Type B pancreatic cell (in vitro differentiated cells): ENCODE data around the gene ADARB2. TPM values are rescaled to one million over a fixed set of nuclear protein-coding genes. Genes with fewer than 3 reads are reported as not detected.
A peak's percentile ranks its signal among the peaks of the same experiment; 100 is the strongest.

Experiments used
- DNase-seq: peaks from one replicate; pipeline ENCODE4 v3.0.0; 2021; ENCODE audit warnings: mixed read lengths; ENCODE audit not compliant: unreplicated experiment; ENCODE audit errors: extremely low spot score
- H3K27ac Mint-ChIP-seq: 2 replicates; pipeline ENCODE4 v1.8.0; 2021; ENCODE audit warnings: mild to moderate bottlenecking, mixed read lengths
- H3K27me3 Mint-ChIP-seq: 2 replicates; pipeline ENCODE4 v1.8.0; 2021; ENCODE audit warnings: mixed read lengths
- H3K36me3 Mint-ChIP-seq: 2 replicates; pipeline ENCODE4 v1.8.0; 2021; ENCODE audit warnings: mixed read lengths
- H3K4me1 Mint-ChIP-seq: one replicate; pipeline ENCODE4 v1.8.0; 2021; ENCODE audit warnings: mixed read lengths; ENCODE audit not compliant: unreplicated experiment
- H3K4me3 Mint-ChIP-seq: 2 replicates; pipeline ENCODE4 v1.8.0; 2021; ENCODE audit warnings: mild to moderate bottlenecking, mixed read lengths
- H3K9me3 Mint-ChIP-seq: 2 replicates; pipeline ENCODE4 v1.8.0; 2021; ENCODE audit warnings: mixed read lengths
- total RNA-seq: library from RNA; stranded (reverse); gene quantifications from 2 replicates; pipeline ENCODE4 v1.2.1, GENCODE V29; 2021; ENCODE audit warnings: low replicate concordance
- TF ChIP-seq, protein P1 (sequence below): fragments of 200-600 bp; sonication (generic); conservative IDR thresholded peaks from 2 replicates; pipeline ENCODE4 v1.5.0; 2021; ENCODE audit warnings: antibody characterized with exemption, mild to moderate bottlenecking

Gene ADARB2
- total RNA-seq, 1 donor from 2014 or later, result 4.9 TPM

DNA sequence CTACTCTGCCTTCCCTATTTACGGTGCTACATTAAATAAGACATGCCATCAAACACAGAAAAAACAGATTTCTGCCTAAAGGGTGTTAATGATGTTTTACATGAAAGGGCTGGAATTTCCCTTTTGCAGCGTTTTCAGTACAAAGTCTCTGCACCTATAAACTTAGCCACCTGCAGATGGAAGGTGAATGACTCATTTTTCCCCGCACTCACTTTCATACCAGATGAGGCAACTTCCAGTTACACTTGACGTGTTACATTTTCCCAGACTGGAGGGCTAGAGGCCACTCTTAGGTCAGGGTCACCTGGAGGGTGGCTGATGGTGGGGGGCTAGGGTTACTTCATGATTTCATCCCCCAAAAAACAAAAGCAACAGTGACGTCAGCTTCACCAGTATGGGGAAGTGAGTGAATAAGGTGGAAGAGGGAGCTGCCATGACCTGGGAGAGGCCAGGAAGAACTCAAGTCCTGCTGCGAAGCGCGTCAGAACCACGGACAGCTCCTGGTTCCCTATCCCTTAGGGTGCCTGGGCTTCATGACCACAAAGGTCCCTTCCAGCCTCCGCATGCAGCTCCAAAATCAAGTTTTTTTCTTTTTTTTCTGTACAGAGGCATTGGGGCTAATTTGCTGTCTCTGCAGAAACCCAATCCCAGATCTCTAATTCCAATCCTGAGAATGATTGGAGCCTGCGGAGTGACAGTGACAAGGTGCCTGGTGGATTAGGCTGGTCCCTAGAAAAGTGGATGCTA lies 94.0 kb downstream of the ADARB2 start:
- DNase-seq, result peak; percentile 69
- TF ChIP-seq, protein P1, sequence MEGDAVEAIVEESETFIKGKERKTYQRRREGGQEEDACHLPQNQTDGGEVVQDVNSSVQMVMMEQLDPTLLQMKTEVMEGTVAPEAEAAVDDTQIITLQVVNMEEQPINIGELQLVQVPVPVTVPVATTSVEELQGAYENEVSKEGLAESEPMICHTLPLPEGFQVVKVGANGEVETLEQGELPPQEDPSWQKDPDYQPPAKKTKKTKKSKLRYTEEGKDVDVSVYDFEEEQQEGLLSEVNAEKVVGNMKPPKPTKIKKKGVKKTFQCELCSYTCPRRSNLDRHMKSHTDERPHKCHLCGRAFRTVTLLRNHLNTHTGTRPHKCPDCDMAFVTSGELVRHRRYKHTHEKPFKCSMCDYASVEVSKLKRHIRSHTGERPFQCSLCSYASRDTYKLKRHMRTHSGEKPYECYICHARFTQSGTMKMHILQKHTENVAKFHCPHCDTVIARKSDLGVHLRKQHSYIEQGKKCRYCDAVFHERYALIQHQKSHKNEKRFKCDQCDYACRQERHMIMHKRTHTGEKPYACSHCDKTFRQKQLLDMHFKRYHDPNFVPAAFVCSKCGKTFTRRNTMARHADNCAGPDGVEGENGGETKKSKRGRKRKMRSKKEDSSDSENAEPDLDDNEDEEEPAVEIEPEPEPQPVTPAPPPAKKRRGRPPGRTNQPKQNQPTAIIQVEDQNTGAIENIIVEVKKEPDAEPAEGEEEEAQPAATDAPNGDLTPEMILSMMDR, result no peak
- Mint-ChIP-seq H3K36me3 (no peaks in the 10 kb centered on the region), H3K4me1 (peaks cover 18% of the 10 kb centered on the region), H3K27ac (no peak overlapping the region), H3K4me3 (no peak overlapping the region), H3K27me3 (peaks cover 37% of the 10 kb centered on the region), H3K9me3 (no peaks in the 10 kb centered on the region)

DNA sequence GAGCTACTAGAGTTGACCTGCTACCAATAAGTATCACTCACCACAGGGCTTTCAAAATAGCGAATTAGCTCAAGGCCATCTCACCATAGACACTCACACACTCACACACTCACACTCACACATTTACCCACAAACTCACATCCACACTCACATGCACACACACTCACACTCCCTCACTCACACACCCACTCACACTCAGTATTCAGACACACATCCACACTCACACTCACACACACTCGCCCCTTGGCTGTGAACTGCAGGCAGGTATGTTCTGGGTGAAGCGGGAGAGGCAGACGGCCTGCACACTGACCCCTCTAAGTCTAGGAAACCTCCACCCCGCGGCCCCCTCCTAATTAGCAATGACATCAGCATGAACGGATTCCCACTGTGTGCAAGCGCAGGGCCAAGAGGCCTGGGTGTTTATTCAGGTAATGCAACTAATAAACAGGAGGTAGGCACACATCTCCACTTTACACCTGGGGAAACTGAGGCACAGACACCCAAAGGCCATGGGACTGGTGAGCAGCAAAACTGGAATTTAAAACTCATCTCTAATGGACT lies 94.6 kb downstream of the ADARB2 start:
- Mint-ChIP-seq H3K4me1 (peaks cover 18% of the 10 kb centered on the region), H3K9me3 (no peaks in the 10 kb centered on the region), H3K27ac (no peak overlapping the region), H3K36me3 (no peaks in the 10 kb centered on the region), H3K4me3 (no peak overlapping the region), H3K27me3 (peaks cover 41% of the 10 kb centered on the region)
- TF ChIP-seq, protein P1, result no peak
- DNase-seq, result no peak

DNA sequence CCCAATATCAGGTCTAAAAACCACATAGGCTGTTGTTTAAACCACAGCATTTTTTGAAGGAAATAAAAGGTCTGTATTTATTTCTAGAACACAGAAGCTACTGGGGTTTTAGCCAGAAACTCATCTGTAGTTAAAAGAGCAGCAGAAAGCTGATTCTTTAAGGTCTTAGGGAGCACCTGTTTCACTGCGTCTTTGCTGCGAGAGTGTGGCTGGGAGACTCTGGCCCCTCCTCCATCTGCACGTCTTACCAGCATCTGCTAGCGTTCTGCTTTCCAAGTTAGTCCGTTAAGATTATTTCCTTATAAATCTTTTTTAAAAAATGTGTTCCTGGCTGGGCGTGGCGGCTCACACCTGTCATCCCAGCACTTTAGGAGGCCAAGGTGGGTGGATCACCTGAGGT lies 95.9 kb downstream of the ADARB2 start:
- Mint-ChIP-seq H3K9me3 (no peaks in the 10 kb centered on the region), H3K4me1 (peaks cover 18% of the 10 kb centered on the region), H3K27me3 (peaks cover 38% of the 10 kb centered on the region), H3K4me3 (no peak overlapping the region), H3K27ac (no peak overlapping the region), H3K36me3 (no peaks in the 10 kb centered on the region)
- TF ChIP-seq, protein P1, result no peak
- DNase-seq, result no peak

DNA sequence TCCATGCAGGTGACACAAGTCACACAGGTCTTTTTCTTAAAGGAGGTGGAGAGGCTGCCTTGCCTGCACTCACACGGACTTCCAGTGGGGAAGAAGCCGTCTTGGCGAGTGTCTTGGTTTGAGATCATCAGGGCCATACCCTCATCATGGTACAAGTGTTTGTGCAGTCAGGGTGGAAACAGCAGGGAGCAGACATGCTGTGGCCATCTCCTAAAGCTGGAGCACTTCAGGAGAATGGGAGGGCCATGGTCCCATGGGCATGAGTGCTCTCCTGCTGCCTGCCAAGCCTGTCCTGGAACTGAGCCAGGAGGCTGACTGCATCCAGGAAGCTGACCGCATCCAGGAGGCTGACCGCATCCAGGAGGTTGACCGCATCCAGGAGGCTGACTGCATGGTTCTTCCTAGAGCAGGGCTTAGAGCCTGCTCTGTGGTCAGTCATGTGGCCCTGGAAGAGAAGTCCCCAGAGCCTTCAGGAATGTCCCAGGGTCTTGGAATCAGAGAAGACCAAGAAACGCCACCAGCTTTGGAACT lies 98.4 kb downstream of the ADARB2 start:
- H3K9me3 Mint-ChIP-seq, result no peaks in the 10 kb centered on the region
- H3K36me3 Mint-ChIP-seq, result no peaks in the 10 kb centered on the region
- no peak for DNase-seq
- H3K27me3 Mint-ChIP-seq, result peaks cover 31% of the 10 kb centered on the region
- TF ChIP-seq, protein P1, result no peak
- peaks cover 8% of the 10 kb centered on the region for H3K4me1 Mint-ChIP-seq
- H3K4me3 Mint-ChIP-seq, result no peak overlapping the region
- H3K27ac Mint-ChIP-seq, result no peak overlapping the region

DNA sequence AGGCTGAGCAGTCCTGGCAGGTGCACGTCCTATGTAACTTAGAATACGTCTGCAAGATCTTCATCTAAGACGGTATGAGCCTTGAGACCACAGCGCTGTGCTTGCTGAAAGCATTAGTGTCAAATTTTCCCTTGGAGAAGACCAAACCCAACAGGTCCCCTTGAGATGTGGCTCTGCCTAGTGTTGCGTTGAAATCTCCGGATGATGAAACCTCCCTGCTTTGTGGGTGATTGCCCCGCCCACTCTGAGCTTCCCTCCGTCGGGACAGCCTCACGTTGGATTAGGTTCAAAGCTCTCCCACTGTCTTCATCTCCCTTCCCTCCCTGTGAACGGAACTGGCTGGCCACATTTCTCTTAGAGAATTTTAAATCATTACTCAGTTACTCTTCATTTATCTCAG lies 102.0 kb downstream of the ADARB2 start:
- Mint-ChIP-seq H3K4me3 (no peak overlapping the region), H3K27me3 (peaks cover 21% of the 10 kb centered on the region), H3K4me1 (peaks cover 1% of the 10 kb centered on the region)

More for the DNA sequence above, 102.0 kb downstream of the ADARB2 start:
- no peak overlapping the region for H3K27ac Mint-ChIP-seq
- DNase-seq, result no peak
- TF ChIP-seq, protein P1, result no peak
- H3K9me3 Mint-ChIP-seq, result no peaks in the 10 kb centered on the region
- no peaks in the 10 kb centered on the region for H3K36me3 Mint-ChIP-seq
